ENCODE measurements around the gene NTF3.

The NTF3 gene

GRCh38 chr12:5432011-5432400 lies at the start of gene NTF3:
NTF3 (plus strand) TSS chr12:5432108; CDS start chr12:5432325, 217 bp downstream.
- DNase-seq: peak; percentile 21

DNA sequence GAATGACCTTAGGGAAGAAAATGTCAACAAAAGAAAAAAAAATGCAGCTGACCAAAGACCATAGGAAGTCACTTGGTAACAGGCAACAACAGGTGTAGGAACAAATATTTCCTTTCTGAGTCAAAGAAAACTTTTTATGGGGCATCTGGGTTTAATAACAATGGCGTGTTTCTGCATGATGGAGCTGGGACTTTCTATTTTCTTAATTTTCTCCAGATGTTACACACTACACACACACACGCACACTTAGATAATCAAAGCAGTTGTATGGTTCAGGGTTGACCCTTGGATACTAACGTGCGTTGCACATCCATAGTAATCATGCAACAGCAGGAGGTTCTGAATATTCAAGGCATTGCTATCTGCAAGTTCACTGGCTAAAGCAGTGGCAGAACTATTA lies 47.9 kb upstream of the NTF3 start:
- DNase-seq: no peak

DNA sequence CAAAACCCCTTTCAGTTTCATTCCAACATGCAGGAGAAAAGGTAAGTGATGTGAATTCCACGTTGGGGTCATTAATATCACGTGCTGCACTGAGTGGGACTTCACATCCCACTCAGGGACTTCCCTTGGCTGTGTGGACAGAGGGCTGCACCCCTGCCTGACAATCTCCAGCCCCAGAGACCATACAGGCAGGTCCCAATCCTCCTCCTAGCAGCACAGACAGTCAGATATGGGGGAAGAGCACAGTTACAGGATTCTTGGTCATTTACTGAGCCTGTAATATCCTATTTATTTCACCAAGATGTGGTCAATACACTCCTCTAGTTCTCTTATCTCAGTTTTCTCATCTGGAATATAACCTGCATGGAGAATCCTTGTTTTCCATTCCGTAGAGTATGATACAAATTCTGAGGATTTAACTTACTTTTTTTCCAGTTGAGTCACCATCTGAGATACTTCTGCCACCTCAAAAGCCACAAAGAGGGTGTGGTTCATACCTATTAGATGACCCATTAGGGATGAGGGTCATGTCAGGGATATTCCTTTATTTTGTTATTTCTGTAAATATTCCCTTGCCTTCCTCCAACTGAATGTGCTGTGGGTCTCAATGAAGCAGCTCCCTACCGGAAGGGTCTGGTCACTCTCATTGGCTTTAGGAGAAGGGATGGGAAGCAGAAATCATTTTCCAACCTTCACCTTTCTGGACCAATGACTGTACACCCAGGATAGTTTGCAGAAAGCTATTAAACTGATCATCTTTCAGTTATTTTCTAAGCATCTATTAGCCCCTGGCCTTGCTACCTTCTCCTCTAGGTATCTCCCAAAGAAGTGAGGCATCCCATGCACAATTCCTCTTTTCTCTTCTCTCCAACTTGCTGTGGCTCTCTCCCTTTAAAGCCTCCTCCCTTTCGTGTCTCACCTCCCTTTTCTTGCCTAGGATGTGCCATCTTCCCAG lies 43.0 kb upstream of the NTF3 start:
- DNase-seq: no peak

DNA sequence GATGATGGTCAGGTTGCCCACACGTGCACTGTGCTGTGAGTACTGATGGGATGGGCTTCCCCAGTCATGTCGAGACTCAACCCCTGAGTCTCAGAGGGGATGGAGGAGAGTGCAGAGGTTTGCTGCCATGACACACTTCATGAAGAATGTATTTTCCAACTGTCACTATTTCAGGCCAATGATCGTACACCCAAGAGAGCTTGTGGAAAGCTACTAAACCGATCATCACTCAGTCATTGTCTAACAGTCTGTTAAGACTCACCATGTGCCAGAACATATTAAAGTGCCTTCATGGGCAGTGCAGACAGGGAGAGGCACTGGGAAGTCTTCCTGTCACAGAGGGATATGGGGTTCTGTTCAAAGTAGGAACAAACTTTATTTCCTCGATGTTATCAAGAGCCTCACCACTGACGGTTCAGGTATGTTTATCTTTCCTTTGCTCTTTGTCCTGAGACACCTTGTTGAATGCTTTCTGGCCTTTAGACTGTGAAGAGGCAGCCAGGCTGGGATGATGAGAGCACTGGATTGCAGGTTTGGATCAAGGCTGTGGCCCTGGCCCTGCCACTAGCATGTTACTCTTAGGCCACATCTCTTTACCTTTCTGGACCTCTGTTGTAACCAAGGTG lies 41.6 kb upstream of the NTF3 start:
- no peak for DNase-seq

DNA sequence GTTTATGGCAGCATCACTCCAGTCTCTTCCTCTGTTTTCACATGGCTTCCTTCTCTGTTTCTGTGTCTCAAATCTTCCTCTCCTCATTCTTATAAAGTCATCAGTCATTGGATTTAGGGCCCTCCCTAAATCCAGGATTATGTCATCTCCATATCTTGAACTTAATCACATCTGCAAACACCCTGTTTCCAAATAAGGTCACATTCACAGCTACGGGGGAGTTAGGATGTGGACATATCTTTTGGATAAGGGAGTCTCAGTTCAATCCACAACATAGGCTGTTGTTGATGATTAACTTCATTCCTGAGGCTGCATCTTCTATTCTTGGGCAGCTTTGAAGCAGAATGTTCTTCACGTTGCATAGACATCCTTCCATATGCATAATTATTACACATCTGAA lies 40.3 kb upstream of the NTF3 start:
- no peak for DNase-seq

DNA sequence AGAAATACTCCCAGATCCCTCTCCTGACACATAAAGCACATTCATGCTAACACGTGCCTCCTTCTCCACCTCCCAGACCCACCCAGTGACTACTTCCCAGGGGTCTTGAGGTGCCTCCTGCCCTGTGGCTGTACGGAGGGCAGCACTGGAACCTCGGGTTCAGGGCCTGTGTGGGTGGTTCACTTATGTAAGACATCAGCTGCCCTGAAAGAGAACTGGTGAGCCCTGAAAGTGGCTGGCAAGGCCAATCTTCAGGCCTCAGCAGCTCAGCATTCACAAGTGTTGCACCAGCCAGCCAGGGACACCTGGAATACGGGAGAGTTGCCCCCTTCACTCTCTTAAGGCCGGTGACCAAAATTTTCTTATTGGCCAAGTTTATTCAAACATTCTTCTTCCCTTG lies 38.9 kb upstream of the NTF3 start:
- DNase-seq: no peak

GRCh38 chr12:5395443-5396271 lies 36.3 kb upstream of the NTF3 start:
- peak; percentile 14 for DNase-seq

DNA sequence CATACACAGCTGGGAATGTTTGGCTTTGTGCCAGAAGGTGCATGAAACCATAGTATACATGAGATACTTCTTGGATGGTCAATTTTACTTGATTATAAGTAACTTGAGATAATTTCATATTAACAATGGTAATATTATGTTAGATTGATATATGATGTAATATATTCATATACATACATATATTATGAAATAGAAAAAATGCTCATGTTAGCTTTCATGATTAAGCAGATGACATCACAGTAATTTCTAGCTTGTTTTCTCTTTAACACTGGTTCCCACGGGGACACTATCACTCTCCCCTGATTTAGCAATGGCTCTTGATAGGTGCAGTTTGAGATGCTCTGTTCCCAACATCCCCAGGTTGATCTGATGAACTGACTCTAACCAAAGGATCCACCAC lies 35.4 kb upstream of the NTF3 start:
- no peak for DNase-seq

DNA sequence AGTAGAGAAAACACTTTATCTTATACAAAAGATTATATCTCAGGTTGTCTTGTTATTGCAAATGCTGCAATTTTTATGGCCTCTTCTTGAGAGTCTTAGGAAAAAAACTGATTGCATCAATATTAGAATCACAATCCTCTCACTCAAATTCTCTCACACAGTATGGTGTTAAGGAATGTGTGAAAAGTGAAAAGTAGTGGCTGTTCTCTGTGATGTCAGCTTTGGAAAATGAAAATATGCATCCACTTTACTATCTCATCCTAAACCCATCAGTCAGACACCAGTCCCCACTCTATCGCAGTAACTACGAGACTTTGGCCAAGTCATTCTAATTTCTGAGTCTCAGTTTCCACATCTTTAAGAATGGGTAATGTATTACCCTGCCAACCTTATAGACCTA lies 32.6 kb upstream of the NTF3 start:
- DNase-seq: no peak

- DNase-seq: no peak
Observed at GRCh38 chr12:5402009-5402935, 29.6 kb upstream of the NTF3 start.

GRCh38 chr12:5403411-5403810 lies 28.5 kb upstream of the NTF3 start:
- DNase-seq: no peak

GRCh38 chr12:5407034-5407856 lies 24.7 kb upstream of the NTF3 start:
- no peak for DNase-seq

DNA sequence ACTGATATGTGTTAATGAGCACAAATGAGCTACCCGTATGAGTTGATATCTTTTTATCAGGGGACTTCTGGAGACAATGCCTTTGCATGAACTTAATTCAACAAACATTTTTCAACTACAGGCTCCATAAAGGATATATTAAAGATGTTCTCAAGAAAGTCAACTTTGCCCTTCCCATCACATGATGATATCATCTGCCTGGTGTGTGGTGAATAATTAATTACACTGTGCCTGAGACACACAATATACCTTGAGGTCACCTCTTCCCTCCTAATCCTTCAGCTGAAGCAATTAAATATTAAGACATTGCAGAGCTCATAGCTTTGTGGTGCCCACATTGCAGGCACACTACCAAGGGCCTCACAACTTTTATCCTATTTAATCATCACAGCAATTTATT lies 22.3 kb upstream of the NTF3 start:
- DNase-seq: no peak

DNA sequence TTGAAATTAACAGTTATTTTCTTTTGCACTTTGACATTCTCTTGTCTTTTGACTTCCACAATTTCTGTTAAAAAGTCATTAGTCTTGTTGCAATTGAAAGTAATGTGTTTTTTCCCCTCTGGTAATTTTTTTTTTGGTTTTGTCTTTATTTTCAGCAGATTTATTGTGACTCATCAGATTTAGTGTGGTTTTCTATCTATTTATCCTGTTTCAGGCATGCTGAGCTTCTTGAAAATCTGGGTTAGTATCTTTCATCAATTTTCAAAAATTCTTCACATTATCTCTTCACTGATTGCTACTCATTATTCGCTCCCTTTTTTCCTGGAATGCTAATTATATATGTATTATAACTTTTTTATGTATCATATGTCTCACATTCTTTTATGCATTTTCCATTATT lies 15.3 kb upstream of the NTF3 start:
- DNase-seq: no peak

DNA sequence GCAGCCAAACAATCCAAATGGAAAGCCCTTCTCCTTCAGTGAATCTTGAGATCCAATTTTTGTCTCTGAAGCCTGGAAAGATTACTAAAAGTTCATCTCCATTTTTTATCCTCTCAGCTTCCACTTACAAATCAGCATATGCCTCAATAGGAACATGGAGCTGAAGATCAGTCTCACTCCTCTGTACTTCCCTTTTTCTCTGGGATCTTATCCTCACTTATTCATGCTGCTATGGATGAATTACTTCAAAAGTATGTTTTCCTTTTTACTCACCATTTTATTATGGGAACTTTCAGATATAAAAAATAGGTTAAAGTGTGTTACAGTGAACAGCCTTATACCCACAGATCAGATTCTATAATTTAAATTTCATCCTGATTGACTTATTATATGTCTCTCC lies 14.4 kb upstream of the NTF3 start:
- DNase-seq: no peak

DNA sequence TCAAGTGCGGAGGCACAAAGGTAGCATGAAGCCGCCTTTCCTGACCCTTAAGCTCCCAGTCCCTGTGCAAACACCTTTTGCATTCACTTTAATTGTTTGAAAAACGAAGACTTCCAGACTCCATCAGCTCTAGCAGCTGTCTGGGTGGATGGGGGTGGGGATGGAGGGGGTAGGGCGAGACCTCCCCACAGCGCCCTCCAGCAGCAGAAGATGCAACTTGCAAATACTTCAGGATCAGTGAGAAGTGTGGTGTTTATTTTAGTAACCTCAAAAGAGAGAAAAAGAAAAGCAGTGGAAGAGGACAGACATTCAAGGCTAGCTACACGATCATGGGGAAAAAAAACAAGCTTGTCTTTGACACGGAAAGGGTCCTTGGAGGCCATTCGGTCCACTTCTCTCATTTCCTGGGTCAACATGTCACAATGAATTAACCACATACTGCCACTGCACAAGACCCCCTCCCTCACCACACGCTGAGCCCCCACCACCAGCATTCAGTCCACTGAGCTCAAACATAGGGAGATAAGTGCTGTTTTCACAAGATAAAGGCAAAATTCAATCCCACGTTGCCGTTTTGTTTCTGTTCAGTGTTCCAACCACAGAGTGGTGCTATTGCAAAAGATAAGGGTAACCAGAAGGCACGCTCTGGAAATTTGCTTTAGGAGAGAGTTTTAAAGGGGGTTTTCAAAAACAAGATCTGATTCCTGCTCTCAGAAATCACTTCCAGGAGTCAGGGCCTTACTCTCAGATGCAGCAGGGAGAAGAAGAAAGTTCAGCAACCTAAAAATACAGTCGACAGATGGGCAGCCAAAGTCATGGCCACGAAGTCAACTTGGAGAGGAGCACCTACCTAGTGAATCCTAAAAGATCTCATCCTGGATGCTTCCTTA lies 3.3 kb upstream of the NTF3 start:
- DNase-seq: no peak

DNA sequence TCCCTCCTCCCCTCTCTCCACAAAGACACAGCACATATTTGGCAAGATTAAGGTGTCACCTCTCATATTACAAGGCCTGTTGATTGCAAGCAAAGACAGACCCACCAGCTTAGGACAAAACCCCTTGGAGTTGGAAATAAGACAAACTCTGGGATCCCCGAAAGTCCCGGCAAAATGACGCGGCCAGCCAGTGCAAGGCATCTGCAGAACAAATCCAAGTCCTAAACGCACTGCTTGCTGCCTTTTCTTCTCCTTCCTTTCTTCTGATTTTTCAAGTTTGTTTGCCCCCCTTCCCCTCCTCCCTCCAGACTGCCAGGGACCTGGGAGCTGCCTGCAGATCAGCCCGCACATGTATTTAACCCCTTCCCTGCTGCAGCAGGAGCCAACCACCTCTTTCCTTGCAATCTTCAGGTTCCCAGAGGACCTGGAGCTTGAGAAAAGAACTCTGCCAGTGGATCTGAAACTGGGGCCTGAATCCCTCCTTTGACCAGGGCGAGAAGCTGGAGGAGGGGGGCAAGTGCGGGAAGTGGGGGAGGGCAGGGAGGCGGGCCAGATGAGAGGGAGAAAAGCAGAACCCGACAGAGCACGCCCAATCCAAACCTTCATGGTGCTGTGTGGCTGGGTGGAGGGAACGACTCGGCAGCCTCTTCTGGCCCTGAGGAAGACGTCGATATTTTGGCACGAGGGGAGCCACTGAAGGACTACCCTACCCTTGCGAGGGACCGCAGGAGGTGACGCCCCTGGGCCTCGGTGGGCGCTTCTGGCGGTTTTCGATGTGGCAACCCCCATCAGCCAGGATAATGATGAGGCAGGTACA lies 2.0 kb upstream of the NTF3 start:
- DNase-seq: no peak

- DNase-seq: no peak
Observed at GRCh38 chr12:5430641-5431603, 986 bp upstream of the NTF3 start.
